GM18861 (cell line): Measurements from ENCODE around the gene RTL1.

ENCODE experiments used
- ATAC-seq: cut with Tn5 transposase; IDR thresholded peaks from one replicate; pipeline ENCODE4 v1.9.1; 2021; ENCODE audit not compliant: unreplicated experiment

Gene RTL1

GRCh38 chr14:100867631-100868315, 35.7 kb downstream of the RTL1 start:
- no peak for ATAC-seq

DNA sequence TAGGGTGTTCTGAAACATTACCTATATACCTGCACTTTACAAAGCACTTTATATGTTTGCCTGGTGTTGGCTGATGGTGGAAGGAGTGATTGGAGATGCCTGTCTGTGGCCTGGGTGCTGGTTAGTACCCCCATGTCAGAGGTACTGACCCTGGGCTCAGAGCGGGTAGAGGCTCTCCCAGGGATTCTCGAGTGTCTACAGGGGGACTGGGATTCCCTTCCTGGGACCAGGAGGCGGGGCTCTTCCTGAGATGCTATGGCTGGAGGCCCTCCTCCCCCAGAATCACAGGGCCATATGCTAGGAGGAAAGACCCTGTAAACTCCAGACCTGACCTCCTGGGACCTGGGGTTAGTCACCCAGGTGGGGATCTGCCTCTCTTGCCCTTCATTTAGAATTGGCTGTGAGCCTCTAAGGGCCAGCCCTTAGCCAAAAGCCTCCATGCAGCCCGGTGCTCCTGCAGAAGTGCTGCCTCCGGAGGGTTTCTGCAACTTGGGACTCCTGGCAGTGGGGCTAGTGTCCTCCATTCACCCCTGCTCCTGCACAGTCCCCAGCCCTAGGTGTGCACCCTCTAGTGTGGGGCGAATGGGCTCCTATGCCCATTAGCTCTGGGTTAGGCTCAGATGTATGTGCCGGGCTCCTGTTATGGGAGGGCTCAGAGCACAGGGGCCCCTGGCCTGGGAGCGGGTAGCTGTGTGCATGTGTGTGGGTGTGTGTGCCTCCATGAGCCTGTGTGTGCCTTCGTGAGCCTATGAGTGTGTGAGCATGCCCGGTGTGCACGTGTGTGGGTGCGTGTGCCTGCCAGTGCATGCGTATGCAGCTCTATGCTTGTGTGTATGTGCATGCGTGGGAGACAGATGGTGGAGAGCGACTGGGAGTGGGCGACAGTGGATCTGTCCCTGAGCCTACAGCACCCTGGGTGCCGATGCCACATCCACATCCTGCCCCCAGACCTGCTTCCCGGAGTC, 36.6 kb downstream of the RTL1 start:
- no peak for ATAC-seq

- ATAC-seq = no peak
These were observed 37.6 kb downstream of the RTL1 start for GRCh38 chr14:100865682-100866591.

GRCh38 chr14:100864960-100865681, 38.4 kb downstream of the RTL1 start:
- no peak for ATAC-seq

DNA sequence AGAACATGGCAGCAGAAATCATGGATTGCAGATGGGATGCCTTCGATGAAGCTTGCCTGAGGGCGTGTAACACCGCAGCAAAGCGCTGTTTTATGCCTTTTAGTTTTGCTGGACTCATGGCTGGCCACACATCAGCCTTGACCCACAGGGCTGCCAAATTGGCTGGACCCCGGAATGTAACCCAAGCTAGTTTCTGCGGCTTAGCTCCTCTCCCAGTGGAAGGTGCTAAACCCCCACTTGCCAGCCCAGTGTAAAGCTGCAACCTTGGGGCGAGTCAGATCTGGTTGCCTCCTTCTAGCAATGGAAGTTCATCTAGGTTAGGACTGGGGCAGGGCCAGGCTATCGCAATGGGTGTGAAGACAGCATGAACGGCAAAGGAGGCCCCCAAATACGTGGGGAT, 39.3 kb downstream of the RTL1 start:
- ATAC-seq = no peak

GRCh38 chr14:100862793-100863192, 40.7 kb downstream of the RTL1 start:
- no peak for ATAC-seq

- ATAC-seq = no peak
These were observed 41.2 kb downstream of the RTL1 start for GRCh38 chr14:100862277-100862676.

DNA sequence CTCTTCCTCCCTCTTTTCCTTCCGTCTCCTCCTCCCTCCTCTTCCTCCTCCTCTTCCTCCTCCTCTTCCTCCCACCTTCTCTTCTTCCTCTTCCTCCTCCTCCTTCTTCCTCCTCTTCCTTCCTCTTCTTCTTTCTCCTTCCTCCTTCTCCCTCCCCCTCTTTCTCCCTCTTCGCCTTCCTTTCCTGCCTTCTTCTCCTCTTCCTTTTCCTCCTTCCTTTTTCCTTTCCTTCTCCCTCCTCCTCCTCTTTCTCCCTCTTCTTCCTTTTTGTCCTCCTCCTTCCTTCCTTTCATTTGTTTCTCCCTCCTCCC, 41.6 kb downstream of the RTL1 start:
- no peak for ATAC-seq

DNA sequence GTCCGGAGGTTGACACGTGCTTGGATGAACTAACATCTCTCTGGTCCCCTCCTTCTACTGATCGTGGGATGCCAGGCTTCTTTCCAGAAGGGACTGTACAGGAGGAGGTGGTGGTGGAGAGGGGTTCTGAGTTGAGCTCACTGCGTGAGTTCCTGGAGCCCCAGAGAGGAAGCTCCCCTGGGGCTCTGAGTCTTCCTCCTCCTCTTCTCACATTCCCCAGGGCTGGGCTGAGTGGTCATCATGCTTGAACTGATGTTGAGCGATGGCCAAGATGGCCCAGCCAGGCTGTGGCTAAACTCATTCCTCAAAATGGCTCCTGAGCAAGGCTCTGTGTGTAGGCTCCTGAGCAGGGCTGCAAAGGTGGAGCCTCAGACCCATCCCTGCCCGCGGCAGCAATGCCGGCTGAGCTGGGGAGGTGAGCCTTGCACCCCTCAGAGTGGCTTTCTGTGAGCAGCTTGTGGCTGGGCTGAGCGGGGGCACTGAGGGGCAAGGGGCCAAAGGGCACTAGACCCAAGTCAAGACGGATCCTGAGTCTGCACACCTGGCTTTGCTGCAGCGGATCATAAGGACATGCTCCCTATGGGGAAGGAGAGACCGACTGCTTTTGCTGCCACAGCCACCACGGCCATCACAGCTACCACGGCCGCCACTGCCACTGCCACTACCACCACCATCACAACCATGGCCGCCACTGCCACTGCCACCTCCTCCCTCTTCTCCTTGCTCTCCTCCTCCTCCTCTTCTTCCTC, 42.2 kb downstream of the RTL1 start:
- ATAC-seq = no peak

GRCh38 chr14:100860556-100861187, 42.9 kb downstream of the RTL1 start:
- no peak for ATAC-seq

DNA sequence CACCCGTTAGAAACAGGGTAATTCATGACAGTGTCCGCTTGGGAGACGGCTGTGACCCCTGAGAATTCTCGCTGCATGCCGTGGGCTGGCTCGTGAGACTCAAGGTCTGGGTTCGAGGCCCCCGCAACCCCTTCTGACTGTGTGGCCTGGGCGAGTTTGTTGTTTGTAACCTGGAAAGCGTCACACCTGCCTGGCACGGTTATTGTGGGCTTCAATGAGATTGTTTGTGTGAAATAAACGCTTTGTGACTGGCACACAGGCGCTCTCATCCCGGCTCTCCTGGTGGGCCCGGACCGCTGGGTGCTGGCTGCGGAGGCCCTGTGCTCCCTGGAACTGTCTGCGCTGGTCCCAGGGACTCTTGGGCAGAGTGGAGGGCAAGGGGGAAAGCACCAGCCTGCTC, 43.7 kb downstream of the RTL1 start:
- no peak for ATAC-seq

GRCh38 chr14:100858838-100859220, 44.7 kb downstream of the RTL1 start:
- ATAC-seq = no peak

GRCh38 chr14:100857923-100858837, 45.3 kb downstream of the RTL1 start:
- ATAC-seq = no peak

DNA sequence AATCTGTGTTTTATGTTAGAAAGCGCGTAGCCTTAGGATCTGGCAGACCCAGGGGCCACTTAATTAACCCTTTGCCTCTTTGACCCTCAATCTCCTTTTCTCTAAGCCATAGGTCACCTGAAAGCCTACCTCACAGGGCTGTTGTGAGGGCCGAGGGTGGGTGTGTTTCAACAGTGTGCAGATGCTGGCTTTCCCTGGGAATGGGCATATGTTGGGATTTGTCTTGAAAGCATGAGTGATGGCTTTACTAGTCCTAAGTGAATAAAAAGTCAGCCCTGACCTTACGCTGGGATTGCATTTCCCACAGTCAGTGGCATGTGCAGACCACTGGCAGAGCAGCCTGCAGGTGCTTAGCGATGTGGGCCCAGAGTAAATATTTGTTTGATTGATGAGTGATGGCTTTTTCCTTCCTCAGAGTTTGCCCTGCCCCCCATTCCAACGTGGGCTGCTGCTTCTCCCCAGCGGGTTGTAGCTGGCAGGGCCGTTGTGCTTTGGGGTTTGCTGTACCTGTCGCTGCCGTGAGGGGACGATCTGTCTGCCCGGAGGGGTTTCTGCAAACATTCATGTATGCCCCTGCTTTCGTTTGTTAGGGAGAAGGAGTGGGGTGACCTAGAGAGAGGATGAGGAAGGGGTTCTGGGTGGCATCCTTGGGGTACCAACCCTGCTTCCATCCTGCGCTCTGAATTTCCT, 46.1 kb downstream of the RTL1 start:
- ATAC-seq = no peak

GRCh38 chr14:100856056-100856950, 47.2 kb downstream of the RTL1 start:
- ATAC-seq = no peak

DNA sequence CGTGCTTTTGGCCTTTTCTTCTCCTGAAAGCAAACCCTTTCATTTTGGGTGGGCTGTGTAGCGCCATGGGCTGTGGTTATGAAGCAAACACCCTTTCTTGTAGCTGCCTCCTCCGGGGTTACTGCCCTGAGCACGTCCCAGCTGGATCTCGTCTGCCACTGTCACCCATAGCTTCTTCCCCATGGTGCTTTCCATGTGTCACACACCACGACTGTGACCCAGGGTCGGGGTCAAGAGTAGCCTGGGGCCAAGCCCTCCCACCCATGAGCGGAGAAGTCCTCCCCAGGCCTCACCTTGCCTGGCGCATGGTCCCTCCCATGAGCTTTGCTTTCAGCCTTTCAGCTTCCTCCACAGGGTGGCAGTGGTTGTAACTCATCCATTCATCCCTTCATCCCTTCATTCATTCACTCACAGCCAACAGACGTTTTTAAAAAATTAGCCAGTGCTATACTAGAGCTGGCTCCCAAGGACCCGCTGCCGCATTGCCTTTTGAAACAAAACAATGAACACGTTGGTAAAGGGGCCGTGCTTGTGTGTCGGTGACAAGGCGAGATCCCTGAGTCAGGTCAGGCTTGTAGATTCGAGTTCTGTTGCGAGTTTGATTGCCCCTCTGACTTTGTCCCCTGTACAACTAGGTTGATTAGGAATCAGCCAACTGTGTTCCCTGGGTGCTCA, 48.1 kb downstream of the RTL1 start:
- no peak for ATAC-seq
